HL-60 (cell line): ENCODE results near the gene PICALM.
A peak's percentile ranks its signal among the peaks of the same experiment; 100 is the strongest.

Source experiments
- DNase-seq, 2 experiments: peaks; one replicate each; pipeline ENCODE4 v3.0.0-alpha.2; 2010 to 2020; ENCODE audit warnings: low read depth in 1 of 2, low spot score in 1 of 2
- H3K27ac ChIP-seq: fragments of 250-450 bp; sonication (Bioruptor Pico); replicated peaks from 2 replicates; pipeline ENCODE4 v1.5.1; 2020; ENCODE audit warnings: mild to moderate bottlenecking, moderate library complexity
- H3K27me3 ChIP-seq: fragments of 250-450 bp; sonication (Bioruptor Pico); 2 replicates; pipeline ENCODE4 v1.5.1; 2021; ENCODE audit warnings: mild to moderate bottlenecking, moderate library complexity; ENCODE audit not compliant: insufficient read depth, poor library complexity, severe bottlenecking
- H3K4me3 ChIP-seq: replicated peaks from 2 replicates; pipeline ENCODE4 v1.5.1; 2011; ENCODE audit warnings: mild to moderate bottlenecking, control low read depth, low read length; ENCODE audit not compliant: insufficient read depth
- GABPA ChIP-seq: IDR thresholded peaks from 2 replicates; pipeline ENCODE4 v1.6.1; 2012; ENCODE audit warnings: low read depth
- POLR2AphosphoS5 ChIP-seq: IDR thresholded peaks from 2 replicates; pipeline ENCODE4 v1.6.1; 2012; ENCODE audit warnings: low read depth
- SPI1 ChIP-seq: IDR thresholded peaks from 2 replicates; pipeline ENCODE4 v1.6.1; 2012; ENCODE audit warnings: low read depth, mild to moderate bottlenecking, borderline replicate concordance
- TF ChIP-seq, protein P1 (sequence below): IDR thresholded peaks from 2 replicates; pipeline ENCODE4 v1.6.1; 2012; ENCODE audit warnings: low read depth; ENCODE audit not compliant: insufficient replicate concordance
- TF ChIP-seq, protein P2 (sequence below): IDR thresholded peaks from one replicate; pipeline ENCODE4 v1.5.1; 2011; ENCODE audit warnings: low read length, control low read depth, inconsistent platforms; ENCODE audit not compliant: insufficient read depth

PICALM gene

GRCh38 chr11:86052693-86053641 lies 15.9 kb downstream of the PICALM start:
- no peak overlapping the region for H3K4me3 ChIP-seq
- no peak for DNase-seq
- H3K27ac ChIP-seq = no peak overlapping the region
- no peaks in the 10 kb centered on the region for H3K27me3 ChIP-seq
- TF ChIP-seq POLR2AphosphoS5 (no peak), GABPA (no peak), SPI1 (no peak)
- TF ChIP-seq, protein P1, sequence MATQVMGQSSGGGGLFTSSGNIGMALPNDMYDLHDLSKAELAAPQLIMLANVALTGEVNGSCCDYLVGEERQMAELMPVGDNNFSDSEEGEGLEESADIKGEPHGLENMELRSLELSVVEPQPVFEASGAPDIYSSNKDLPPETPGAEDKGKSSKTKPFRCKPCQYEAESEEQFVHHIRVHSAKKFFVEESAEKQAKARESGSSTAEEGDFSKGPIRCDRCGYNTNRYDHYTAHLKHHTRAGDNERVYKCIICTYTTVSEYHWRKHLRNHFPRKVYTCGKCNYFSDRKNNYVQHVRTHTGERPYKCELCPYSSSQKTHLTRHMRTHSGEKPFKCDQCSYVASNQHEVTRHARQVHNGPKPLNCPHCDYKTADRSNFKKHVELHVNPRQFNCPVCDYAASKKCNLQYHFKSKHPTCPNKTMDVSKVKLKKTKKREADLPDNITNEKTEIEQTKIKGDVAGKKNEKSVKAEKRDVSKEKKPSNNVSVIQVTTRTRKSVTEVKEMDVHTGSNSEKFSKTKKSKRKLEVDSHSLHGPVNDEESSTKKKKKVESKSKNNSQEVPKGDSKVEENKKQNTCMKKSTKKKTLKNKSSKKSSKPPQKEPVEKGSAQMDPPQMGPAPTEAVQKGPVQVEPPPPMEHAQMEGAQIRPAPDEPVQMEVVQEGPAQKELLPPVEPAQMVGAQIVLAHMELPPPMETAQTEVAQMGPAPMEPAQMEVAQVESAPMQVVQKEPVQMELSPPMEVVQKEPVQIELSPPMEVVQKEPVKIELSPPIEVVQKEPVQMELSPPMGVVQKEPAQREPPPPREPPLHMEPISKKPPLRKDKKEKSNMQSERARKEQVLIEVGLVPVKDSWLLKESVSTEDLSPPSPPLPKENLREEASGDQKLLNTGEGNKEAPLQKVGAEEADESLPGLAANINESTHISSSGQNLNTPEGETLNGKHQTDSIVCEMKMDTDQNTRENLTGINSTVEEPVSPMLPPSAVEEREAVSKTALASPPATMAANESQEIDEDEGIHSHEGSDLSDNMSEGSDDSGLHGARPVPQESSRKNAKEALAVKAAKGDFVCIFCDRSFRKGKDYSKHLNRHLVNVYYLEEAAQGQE = no peak
- TF ChIP-seq, protein P2, sequence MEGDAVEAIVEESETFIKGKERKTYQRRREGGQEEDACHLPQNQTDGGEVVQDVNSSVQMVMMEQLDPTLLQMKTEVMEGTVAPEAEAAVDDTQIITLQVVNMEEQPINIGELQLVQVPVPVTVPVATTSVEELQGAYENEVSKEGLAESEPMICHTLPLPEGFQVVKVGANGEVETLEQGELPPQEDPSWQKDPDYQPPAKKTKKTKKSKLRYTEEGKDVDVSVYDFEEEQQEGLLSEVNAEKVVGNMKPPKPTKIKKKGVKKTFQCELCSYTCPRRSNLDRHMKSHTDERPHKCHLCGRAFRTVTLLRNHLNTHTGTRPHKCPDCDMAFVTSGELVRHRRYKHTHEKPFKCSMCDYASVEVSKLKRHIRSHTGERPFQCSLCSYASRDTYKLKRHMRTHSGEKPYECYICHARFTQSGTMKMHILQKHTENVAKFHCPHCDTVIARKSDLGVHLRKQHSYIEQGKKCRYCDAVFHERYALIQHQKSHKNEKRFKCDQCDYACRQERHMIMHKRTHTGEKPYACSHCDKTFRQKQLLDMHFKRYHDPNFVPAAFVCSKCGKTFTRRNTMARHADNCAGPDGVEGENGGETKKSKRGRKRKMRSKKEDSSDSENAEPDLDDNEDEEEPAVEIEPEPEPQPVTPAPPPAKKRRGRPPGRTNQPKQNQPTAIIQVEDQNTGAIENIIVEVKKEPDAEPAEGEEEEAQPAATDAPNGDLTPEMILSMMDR = no peak

DNA sequence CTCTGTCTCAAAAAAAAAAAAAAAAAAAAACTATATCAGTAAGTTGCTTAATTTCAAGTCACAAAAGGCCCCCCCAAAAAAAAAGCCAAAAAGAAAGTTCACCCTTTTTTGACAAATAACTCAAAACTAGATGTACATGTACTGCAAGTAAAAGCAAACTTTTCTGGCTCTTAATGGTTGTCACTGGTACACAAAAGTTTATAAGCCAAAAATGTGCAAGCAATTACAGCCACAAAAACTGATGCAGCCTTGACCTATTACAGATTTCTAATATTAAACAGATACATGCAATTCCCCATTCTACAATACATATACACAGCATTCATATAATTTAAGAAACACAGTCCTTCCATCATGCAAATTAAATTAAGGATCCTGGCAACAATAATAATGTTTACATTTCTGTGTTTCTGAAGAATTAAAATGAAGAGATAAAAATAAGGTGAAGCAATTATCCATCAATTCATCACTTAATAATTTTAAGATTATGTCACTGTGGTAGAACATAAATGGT lies 18.6 kb downstream of the PICALM start:
- TF ChIP-seq, protein P2 = no peak
- no peak for TF ChIP-seq GABPA
- no peak for TF ChIP-seq POLR2AphosphoS5
- Histone ChIP-seq H3K27me3 (no peaks in the 10 kb centered on the region), H3K27ac (no peak overlapping the region), H3K4me3 (no peak overlapping the region)
- DNase-seq = no peak

DNA sequence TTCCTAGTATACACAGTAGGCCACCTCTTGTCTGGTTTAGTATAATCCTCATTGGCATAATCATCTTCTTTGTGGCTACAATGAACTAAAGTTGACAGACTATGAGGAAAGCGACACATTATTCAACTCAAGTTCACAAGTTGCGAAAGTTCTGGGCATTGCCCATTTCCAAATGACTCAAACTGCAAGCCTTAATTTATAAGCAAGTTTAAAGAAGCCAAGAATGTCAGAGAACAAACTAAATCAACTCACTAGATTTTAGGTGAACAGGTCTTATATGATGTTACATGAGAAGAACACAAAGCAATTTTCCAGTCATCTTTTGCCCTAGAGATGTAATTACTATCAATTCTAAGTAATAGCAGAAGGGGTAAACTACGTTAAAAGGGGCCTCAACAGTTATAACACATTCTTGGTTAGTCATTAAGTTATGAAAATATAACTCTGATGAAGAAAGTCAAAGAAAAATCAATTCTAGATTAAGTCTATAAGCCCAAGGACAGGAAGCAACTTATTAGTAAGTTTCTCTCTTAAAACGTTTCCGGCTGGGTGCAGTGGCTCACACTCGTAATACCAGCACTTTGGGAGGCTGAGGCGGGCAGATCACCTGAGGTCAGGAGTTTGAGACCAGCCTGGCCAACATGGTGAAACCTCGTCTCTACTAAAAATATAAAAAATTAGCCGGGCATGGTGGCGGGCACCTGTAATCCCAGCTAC lies 21.5 kb downstream of the PICALM start:
- TF ChIP-seq, protein P1 = no peak
- TF ChIP-seq, protein P2 = no peak
- no peak for TF ChIP-seq SPI1
- no peak for TF ChIP-seq POLR2AphosphoS5
- TF ChIP-seq GABPA = no peak
- peak in 1 of 2 experiments; percentile 74 for DNase-seq
- H3K27ac ChIP-seq = no peak overlapping the region

More for the DNA sequence above, 21.5 kb downstream of the PICALM start:
- H3K4me3 ChIP-seq = no peak overlapping the region
- H3K27me3 ChIP-seq = no peaks in the 10 kb centered on the region
